ENCODE data around the gene KCNN1. TPM values are rescaled to one million over a fixed set of nuclear protein-coding genes. Genes with fewer than 3 reads are reported as not detected.

KCNN1 gene
- total RNA-seq, 1 donor = not detected

- Histone ChIP-seq H3K36me3 (ENCODE audit: insufficient read depth, low read length) (no peaks in the 10 kb centered on the region), H3K9me3 (ENCODE audit: low read depth, low read length) (no peaks in the 10 kb centered on the region), H2AFZ (ENCODE audit: low read length) (no peak overlapping the region), H3K4me1 (ENCODE audit: insufficient read depth, low read length) (no peaks in the 10 kb centered on the region), H3K27me3 (ENCODE audit: insufficient read depth, low read length) (peaks cover 72% of the 10 kb centered on the region), H3K27ac (ENCODE audit: low read depth, low read length) (no peak overlapping the region), H3K4me3 (ENCODE audit: insufficient read depth, low read length) (no peak overlapping the region), H4K20me1 (ENCODE audit: insufficient read depth, low read length) (no peaks in the 10 kb centered on the region), H3K4me2 (ENCODE audit: insufficient read depth, low read length) (no peak overlapping the region), H3K79me2 (ENCODE audit: insufficient read depth, low read length) (no peaks in the 10 kb centered on the region)
- TF ChIP-seq CTCF (IDR thresholded peaks at IDR 0.05; ENCODE audit: extremely low read depth, low read depth, low read length) = no peak
- peak; percentile 72 for DNase-seq (ENCODE audit: insufficient read length, low spot score, missing footprints)
Observed at GRCh38 chr19:17953316-17953801, 13.5 kb upstream of the KCNN1 start.

GRCh38 chr19:17953869-17954268 is 13.0 kb upstream of the KCNN1 start:
- peak; percentile 41 for DNase-seq (ENCODE audit: insufficient read length, low spot score, missing footprints)
- no peak overlapping the region for H3K27ac ChIP-seq (ENCODE audit: low read depth, low read length)
- no peak overlapping the region for H3K4me2 ChIP-seq (ENCODE audit: insufficient read depth, low read length)
- no peak overlapping the region for H3K4me3 ChIP-seq (ENCODE audit: insufficient read depth, low read length)
- no peaks in the 10 kb centered on the region for H3K36me3 ChIP-seq (ENCODE audit: insufficient read depth, low read length)
- no peaks in the 10 kb centered on the region for H3K4me1 ChIP-seq (ENCODE audit: insufficient read depth, low read length)
- no peaks in the 10 kb centered on the region for H4K20me1 ChIP-seq (ENCODE audit: insufficient read depth, low read length)
- no peaks in the 10 kb centered on the region for H3K9me3 ChIP-seq (ENCODE audit: low read depth, low read length)
- H2AFZ ChIP-seq (ENCODE audit: low read length) = no peak overlapping the region
- TF ChIP-seq CTCF (IDR thresholded peaks at IDR 0.05; ENCODE audit: extremely low read depth, low read depth, low read length) = no peak
- peaks cover 68% of the 10 kb centered on the region for H3K27me3 ChIP-seq (ENCODE audit: insufficient read depth, low read length)
- no peaks in the 10 kb centered on the region for H3K79me2 ChIP-seq (ENCODE audit: insufficient read depth, low read length)

GRCh38 chr19:17954401-17954800 is 12.5 kb upstream of the KCNN1 start:
- H3K79me2 ChIP-seq (ENCODE audit: insufficient read depth, low read length) = no peaks in the 10 kb centered on the region
- H3K27ac ChIP-seq (ENCODE audit: low read depth, low read length) = no peak overlapping the region
- H3K4me2 ChIP-seq (ENCODE audit: insufficient read depth, low read length) = no peak overlapping the region
- no peaks in the 10 kb centered on the region for H3K9me3 ChIP-seq (ENCODE audit: low read depth, low read length)
- no peaks in the 10 kb centered on the region for H4K20me1 ChIP-seq (ENCODE audit: insufficient read depth, low read length)
- H2AFZ ChIP-seq (ENCODE audit: low read length) = no peak overlapping the region
- TF ChIP-seq CTCF (IDR thresholded peaks at IDR 0.05; ENCODE audit: extremely low read depth, low read depth, low read length) = no peak
- H3K4me3 ChIP-seq (ENCODE audit: insufficient read depth, low read length) = no peak overlapping the region
- H3K27me3 ChIP-seq (ENCODE audit: insufficient read depth, low read length) = peaks cover 62% of the 10 kb centered on the region
- peak; percentile 59 for DNase-seq (ENCODE audit: insufficient read length, low spot score, missing footprints)
- no peaks in the 10 kb centered on the region for H3K4me1 ChIP-seq (ENCODE audit: insufficient read depth, low read length)
- no peaks in the 10 kb centered on the region for H3K36me3 ChIP-seq (ENCODE audit: insufficient read depth, low read length)

- no peak overlapping the region for H3K27ac ChIP-seq (ENCODE audit: low read depth, low read length)
- DNase-seq (ENCODE audit: insufficient read length, low spot score, missing footprints) = peak; percentile 72
- H3K79me2 ChIP-seq (ENCODE audit: insufficient read depth, low read length) = no peaks in the 10 kb centered on the region
- no peaks in the 10 kb centered on the region for H3K36me3 ChIP-seq (ENCODE audit: insufficient read depth, low read length)
- H2AFZ ChIP-seq (ENCODE audit: low read length) = no peak overlapping the region
- no peaks in the 10 kb centered on the region for H3K9me3 ChIP-seq (ENCODE audit: low read depth, low read length)
- peaks cover 40% of the 10 kb centered on the region for H3K27me3 ChIP-seq (ENCODE audit: insufficient read depth, low read length)
- no peak overlapping the region for H3K4me3 ChIP-seq (ENCODE audit: insufficient read depth, low read length)
- no peak overlapping the region for H3K4me2 ChIP-seq (ENCODE audit: insufficient read depth, low read length)
- no peak for TF ChIP-seq CTCF (IDR thresholded peaks at IDR 0.05; ENCODE audit: extremely low read depth, low read depth, low read length)
- no peaks in the 10 kb centered on the region for H4K20me1 ChIP-seq (ENCODE audit: insufficient read depth, low read length)
- H3K4me1 ChIP-seq (ENCODE audit: insufficient read depth, low read length) = no peaks in the 10 kb centered on the region
Observed at GRCh38 chr19:17957149-17957849, 9.6 kb upstream of the KCNN1 start.
